A673 (cell line): ENCODE data around the gene BTN2A1. TPM values are rescaled to one million over a fixed set of nuclear protein-coding genes. Genes with fewer than 3 reads are reported as not detected.

Experiments
- BruUV-seq: library from RNA; stranded (reverse); fragments of 400-500 nt; replicated peaks from 2 replicates; lab custom pipeline; 2021; lab: Mats Ljungman, UMichigan
- CTCF ChIA-PET: fragments of 300-600 bp; sonication (Branson Sonifier 250); formaldehyde crosslinking; loops from one replicate; lab custom pipeline; 2022; ENCODE audit warnings: antibody characterized with exemption; lab: Charles Lee
- POLR2A ChIA-PET: fragments of 300-600 bp; sonication (Branson Sonifier 250); formaldehyde crosslinking; loops from one replicate; lab custom pipeline; 2022; ENCODE audit warnings: antibody characterized with exemption; ENCODE audit not compliant: low non-redundant PET; lab: Charles Lee
- DNase-seq: peaks from one replicate; pipeline ENCODE4 v3.0.0-alpha.2; 2015; ENCODE audit warnings: low spot score
- H3K27ac ChIP-seq: fragments of 200-600 bp; sonication (generic); 2 replicates; pipeline ENCODE4 v1.5.1; 2016; ENCODE audit warnings: mixed run types, low read depth, mild to moderate bottlenecking, mixed read lengths, antibody characterized with exemption, low read length; ENCODE audit not compliant: poor library complexity, severe bottlenecking
- H3K27me3 ChIP-seq: fragments of 200-600 bp; sonication (generic); replicated peaks from 2 replicates; pipeline ENCODE4 v1.6.1; 2017; ENCODE audit warnings: mixed run types, low read depth, mild to moderate bottlenecking, mixed read lengths, antibody characterized with exemption, low read length; ENCODE audit not compliant: insufficient read depth, poor library complexity
- H3K36me3 ChIP-seq: fragments of 200-600 bp; sonication (generic); 2 replicates; pipeline ENCODE4 v1.6.1; 2016; ENCODE audit warnings: mixed run types, mild to moderate bottlenecking, mixed read lengths, antibody characterized with exemption, low read length; ENCODE audit not compliant: insufficient read depth, poor library complexity, severe bottlenecking
- H3K4me1 ChIP-seq: fragments of 200-600 bp; sonication (generic); 2 replicates; pipeline ENCODE4 v1.6.1; 2017; ENCODE audit warnings: mixed run types, mild to moderate bottlenecking, mixed read lengths, antibody characterized with exemption, low read length; ENCODE audit not compliant: insufficient read depth, poor library complexity, severe bottlenecking
- H3K4me3 ChIP-seq: fragments of 200-600 bp; sonication (generic); 2 replicates; pipeline ENCODE4 v1.5.1; 2016; ENCODE audit warnings: low read depth, mixed run types, mild to moderate bottlenecking, mixed read lengths, low read length; ENCODE audit not compliant: poor library complexity, severe bottlenecking
- H3K9me3 ChIP-seq: fragments of 200-600 bp; sonication (generic); 2 replicates; pipeline ENCODE4 v1.6.1; 2016; ENCODE audit warnings: mixed run types, low read depth, mild to moderate bottlenecking, mixed read lengths, antibody characterized with exemption, low read length; ENCODE audit not compliant: poor library complexity, severe bottlenecking
- CTCF ChIP-seq: fragments of 300-800, 200-600 bp; sonication (generic); conservative IDR thresholded peaks from 2 replicates; pipeline ENCODE4 v1.5.1; 2017; ENCODE audit warnings: low read depth, mild to moderate bottlenecking, antibody characterized with exemption, low read length, moderate library complexity, mixed read lengths
- EZH2 ChIP-seq: fragments of 200-600 bp; sonication (generic); IDR thresholded peaks from 2 replicates; pipeline ENCODE4 v1.6.1; 2017; ENCODE audit warnings: borderline replicate concordance, low read depth, mild to moderate bottlenecking, mixed read lengths, antibody characterized with exemption, low read length; ENCODE audit not compliant: poor library complexity, severe bottlenecking
- intact Hi-C: fragments of 100-400 bp; cut with micrococcal nuclease; formaldehyde crosslinking; loops from one replicate; pipeline ENCODE4 v1.10.0; 2022; ENCODE audit not compliant: unreplicated experiment
- total RNA-seq: library from RNA; stranded (reverse); gene quantifications from 2 replicates; pipeline ENCODE4 v1.2.3, GENCODE V29; 2021

The BTN2A1 gene
- total RNA-seq, 1 experiment from 2014 or later = 32.2 TPM

GRCh38 chr6:26472549-26473290 lies 15.0 kb downstream of the BTN2A1 start:
- BruUV-seq = no TSS peak
- DNase-seq = no peak
- CTCF ChIA-PET = interaction anchor here (0.6 kb wide), 1 partner anchor 32 kb away, joined by 3 read pairs; the partner anchor contains the start of gene BTN3A3
- Histone ChIP-seq H3K27me3 (no peaks in the 10 kb centered on the region), H3K27ac (peak overlapping the region; percentile 99), H3K36me3 (peaks cover 14% of the 10 kb centered on the region), H3K9me3 (no peaks in the 10 kb centered on the region), H3K4me3 (no peak overlapping the region), H3K4me1 (peaks cover 32% of the 10 kb centered on the region)
- POLR2A ChIA-PET = no interaction called here
- TF ChIP-seq EZH2 = no peak
- no peak for TF ChIP-seq CTCF
- intact Hi-C loops = no loop called here

- TF ChIP-seq CTCF (no peak), EZH2 (no peak)
- peaks cover 35% of the 10 kb centered on the region for H3K4me1 ChIP-seq
- peak overlapping the region; percentile 45 for H3K4me3 ChIP-seq
- ChIA-PET CTCF (interaction anchor here (1.9 kb wide), 1 partner anchor 132 kb away, joined by 6 read pairs; no protein-coding TSS in a partner anchor), POLR2A (no interaction called here)
- BruUV-seq = no TSS peak
- H3K36me3 ChIP-seq = peaks cover 9% of the 10 kb centered on the region
- DNase-seq = no peak
- H3K27me3 ChIP-seq = no peaks in the 10 kb centered on the region
- no peaks in the 10 kb centered on the region for H3K9me3 ChIP-seq
- H3K27ac ChIP-seq = peak overlapping the region; percentile 99
- intact Hi-C loops = no loop called here
Measured at GRCh38 chr6:26473429-26473757, 15.6 kb downstream of the BTN2A1 start.

GRCh38 chr6:26473758-26474438 lies 16.1 kb downstream of the BTN2A1 start:
- Histone ChIP-seq H3K4me1 (peaks cover 35% of the 10 kb centered on the region), H3K4me3 (peak overlapping the region; percentile 45), H3K9me3 (no peaks in the 10 kb centered on the region), H3K27me3 (no peaks in the 10 kb centered on the region), H3K27ac (peak overlapping the region; percentile 99), H3K36me3 (peaks cover 4% of the 10 kb centered on the region)
- peak; percentile 96 for DNase-seq
- no peak for TF ChIP-seq CTCF
- no peak for TF ChIP-seq EZH2
- POLR2A ChIA-PET = interaction anchor here (0.7 kb wide), 1 partner anchor 114 kb away, joined by 4 read pairs; no protein-coding TSS in a partner anchor
- CTCF ChIA-PET = interaction anchor here (1.9 kb wide), 1 partner anchor 132 kb away, joined by 6 read pairs; no protein-coding TSS in a partner anchor
- intact Hi-C loops = no loop called here
- no TSS peak for BruUV-seq
